PC-3 (cell line): ENCODE results near the gene TBC1D16.

ENCODE experiments used
- CTCF ChIP-seq: fragments of 300-600 bp; sonication (generic); conservative IDR thresholded peaks from 2 replicates; pipeline ENCODE4 v1.5.1; 2017; ENCODE audit warnings: antibody characterized with exemption, low read depth, mild to moderate bottlenecking, low read length
- EZH2 ChIP-seq: fragments of 300-600 bp; sonication (generic); IDR thresholded peaks from one replicate; pipeline ENCODE4 v1.6.1; 2017; ENCODE audit warnings: antibody characterized with exemption, mild to moderate bottlenecking, low read length; ENCODE audit not compliant: unreplicated experiment
- EZH2phosphoT487 ChIP-seq: fragments of 300-600 bp; sonication (generic); IDR thresholded peaks from 2 replicates; pipeline ENCODE4 v1.6.1; 2018; ENCODE audit warnings: mild to moderate bottlenecking, antibody characterized with exemption, low read length, borderline replicate concordance

GRCh38 chr17:79951361-79952264 lies 84.1 kb downstream of the TBC1D16 start:
- TF ChIP-seq CTCF (no peak), EZH2 (no peak), EZH2phosphoT487 (no peak)
